Measurements from ENCODE around the gene DKK3. TPM values are rescaled to one million over a fixed set of nuclear protein-coding genes. Genes with fewer than 3 reads are reported as not detected.
A peak's percentile ranks its signal among the peaks of the same experiment; 100 is the strongest.

DKK3 gene
- polyA plus RNA-seq, 1 of the 3 experiments (the other 2 are of a cell fraction), result 1,174 TPM

DNA sequence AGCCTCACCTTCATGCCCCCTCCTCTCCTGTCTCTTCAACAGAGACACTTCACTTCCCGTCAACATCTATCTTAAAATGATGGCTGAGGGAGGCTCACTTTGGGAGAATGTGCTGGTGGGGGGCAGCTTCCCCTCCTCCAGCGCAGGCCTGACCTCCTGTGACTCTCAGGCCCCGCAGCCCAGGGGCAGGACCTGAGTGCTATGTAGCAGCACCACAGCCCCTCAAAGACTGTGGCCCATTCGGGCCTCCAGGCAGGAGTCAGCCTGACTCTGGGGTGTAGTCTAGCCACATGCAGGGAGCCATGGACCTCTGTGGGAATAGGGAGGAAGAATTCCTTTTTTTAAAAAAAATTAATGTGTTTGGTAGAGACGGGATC is 43.7 kb downstream of the DKK3 start (continued):
- TF ChIP-seq, protein P1, sequence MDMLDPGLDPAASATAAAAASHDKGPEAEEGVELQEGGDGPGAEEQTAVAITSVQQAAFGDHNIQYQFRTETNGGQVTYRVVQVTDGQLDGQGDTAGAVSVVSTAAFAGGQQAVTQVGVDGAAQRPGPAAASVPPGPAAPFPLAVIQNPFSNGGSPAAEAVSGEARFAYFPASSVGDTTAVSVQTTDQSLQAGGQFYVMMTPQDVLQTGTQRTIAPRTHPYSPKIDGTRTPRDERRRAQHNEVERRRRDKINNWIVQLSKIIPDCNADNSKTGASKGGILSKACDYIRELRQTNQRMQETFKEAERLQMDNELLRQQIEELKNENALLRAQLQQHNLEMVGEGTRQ (IDR thresholded peaks at IDR 0.05; ENCODE audit: borderline replicate concordance, low read depth, low read length), result no peak
- no peak for TF ChIP-seq RCOR1 (IDR thresholded peaks at IDR 0.05; ENCODE audit: low read length)
- TF ChIP-seq, protein P2, sequence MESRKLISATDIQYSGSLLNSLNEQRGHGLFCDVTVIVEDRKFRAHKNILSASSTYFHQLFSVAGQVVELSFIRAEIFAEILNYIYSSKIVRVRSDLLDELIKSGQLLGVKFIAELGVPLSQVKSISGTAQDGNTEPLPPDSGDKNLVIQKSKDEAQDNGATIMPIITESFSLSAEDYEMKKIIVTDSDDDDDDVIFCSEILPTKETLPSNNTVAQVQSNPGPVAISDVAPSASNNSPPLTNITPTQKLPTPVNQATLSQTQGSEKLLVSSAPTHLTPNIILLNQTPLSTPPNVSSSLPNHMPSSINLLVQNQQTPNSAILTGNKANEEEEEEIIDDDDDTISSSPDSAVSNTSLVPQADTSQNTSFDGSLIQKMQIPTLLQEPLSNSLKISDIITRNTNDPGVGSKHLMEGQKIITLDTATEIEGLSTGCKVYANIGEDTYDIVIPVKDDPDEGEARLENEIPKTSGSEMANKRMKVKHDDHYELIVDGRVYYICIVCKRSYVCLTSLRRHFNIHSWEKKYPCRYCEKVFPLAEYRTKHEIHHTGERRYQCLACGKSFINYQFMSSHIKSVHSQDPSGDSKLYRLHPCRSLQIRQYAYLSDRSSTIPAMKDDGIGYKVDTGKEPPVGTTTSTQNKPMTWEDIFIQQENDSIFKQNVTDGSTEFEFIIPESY (IDR thresholded peaks at IDR 0.05; ENCODE audit: borderline replicate concordance, low read depth), result no peak
- TF ChIP-seq RXRA (IDR thresholded peaks at IDR 0.05; ENCODE audit: borderline replicate concordance, low read depth), result no peak

DNA sequence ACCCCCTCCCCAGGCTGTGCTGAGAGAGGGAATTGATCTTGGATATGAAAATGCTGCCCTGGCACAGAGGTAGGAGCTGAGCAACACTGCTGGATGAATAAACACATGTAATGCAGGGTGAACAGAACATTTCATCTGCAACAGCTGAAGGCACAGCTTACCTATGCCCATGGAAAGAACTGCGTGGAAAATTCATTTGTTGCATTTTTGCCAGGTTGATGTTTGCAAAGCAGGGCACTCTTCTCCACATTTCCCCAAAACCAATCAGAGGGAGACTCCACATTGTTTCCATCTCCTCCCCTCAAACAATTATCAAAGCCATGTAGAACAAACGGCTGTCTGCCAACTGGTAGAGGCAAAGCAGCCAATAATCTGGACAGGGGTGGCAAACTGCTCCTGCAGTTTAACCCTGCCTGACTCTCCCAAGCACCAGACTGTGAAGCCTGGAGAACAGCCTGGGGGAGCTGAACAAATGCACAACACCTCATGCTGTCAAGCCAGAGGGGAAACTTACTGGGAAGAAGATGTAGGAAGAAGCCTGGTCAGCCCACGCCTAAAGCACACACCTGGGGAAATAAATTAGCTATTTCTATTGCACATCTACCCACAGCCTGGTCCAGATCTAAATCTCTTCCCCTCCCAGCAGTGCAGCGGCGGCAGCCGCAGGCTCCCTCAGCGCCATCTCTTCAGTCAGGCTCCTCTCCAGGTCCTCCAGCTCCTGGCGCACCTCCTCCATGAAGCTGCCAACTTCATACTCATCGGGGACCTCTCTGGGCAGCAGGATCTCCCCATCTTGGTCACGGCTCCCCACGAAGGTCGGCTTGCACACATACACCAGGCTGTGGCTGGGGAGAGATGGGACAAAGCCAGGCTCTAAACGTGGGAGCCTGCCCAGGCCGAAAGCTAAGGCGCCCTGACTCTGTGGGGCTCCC is 44.3 kb downstream of the DKK3 start:
- Histone ChIP-seq H3K4me2 (no peak overlapping the region), H2AFZ (ENCODE audit: low read depth) (no peak overlapping the region), H3K79me2 (ENCODE audit: insufficient read depth) (no peaks in the 10 kb centered on the region), H3K27me3 (ENCODE audit: insufficient read depth) (no peaks in the 10 kb centered on the region), H3K36me3 (replicated peaks in 1 of 2; ENCODE audit: control insufficient read depth in 1 of 2, insufficient read depth in 2 of 2, low read length in 1 of 2) (peaks cover 45 to 54% of the 10 kb centered on the region in 2 experiments), H3K4me1 (ENCODE audit: control insufficient read depth in 1 of 2, insufficient read depth in 2 of 2, low read depth in 1 of 2, low read length in 1 of 2) (peaks cover 13 to 56% of the 10 kb centered on the region in 2 experiments), H3K4me3 (ENCODE audit: low read depth in 2 of 2, low read length in 1 of 2) (no peak overlapping the region), H4K20me1 (ENCODE audit: insufficient read depth) (no peaks in the 10 kb centered on the region), H3F3A (replicated peaks; ENCODE audit: insufficient read depth) (peaks cover 33% of the 10 kb centered on the region), H3K27ac (ENCODE audit: low read depth in 2 of 2, low read length in 1 of 2) (peak overlapping the region in 1 of 2 experiments; percentile 35; a peak in 2 of 4 replicates), H3K9me2 (no peaks in the 10 kb centered on the region), H3K9ac (no peak overlapping the region), H3K9me3 (no peaks in the 10 kb centered on the region)
- DNase-seq, result no peak
- no peak for TF ChIP-seq RCOR1 (IDR thresholded peaks at IDR 0.05; ENCODE audit: low read length)
- no peak for TF ChIP-seq CHD2 (IDR thresholded peaks at IDR 0.05; ENCODE audit: low read length, partially characterized antibody)
- TF ChIP-seq GABPA (IDR thresholded peaks at IDR 0.05; ENCODE audit: low read depth), result no peak
- TF ChIP-seq, protein P3, sequence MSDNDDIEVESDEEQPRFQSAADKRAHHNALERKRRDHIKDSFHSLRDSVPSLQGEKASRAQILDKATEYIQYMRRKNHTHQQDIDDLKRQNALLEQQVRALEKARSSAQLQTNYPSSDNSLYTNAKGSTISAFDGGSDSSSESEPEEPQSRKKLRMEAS (IDR thresholded peaks at IDR 0.05; ENCODE audit: low read depth), result no peak
- no peak for TF ChIP-seq GATA2 (CRISPR knock-in tag; IDR thresholded peaks at IDR 0.05)
- no peak for TF ChIP-seq POLR2AphosphoS5 (IDR thresholded peaks at IDR 0.05; ENCODE audit: low read depth, low read length)
- TF ChIP-seq TEAD4 (IDR thresholded peaks at IDR 0.05; ENCODE audit: borderline replicate concordance, insufficient read depth), result no peak
- no peak for TF ChIP-seq FOXM1 (IDR thresholded peaks at IDR 0.05; ENCODE audit: low read depth)
- TF ChIP-seq, protein P2 (IDR thresholded peaks at IDR 0.05; ENCODE audit: borderline replicate concordance, low read depth), result no peak
- no peak for TF ChIP-seq EZH2phosphoT487 (IDR thresholded peaks at IDR 0.05; ENCODE audit: borderline replicate concordance, low read depth)
- TF ChIP-seq CTCF (IDR thresholded peaks at IDR 0.05), result no peak
- TF ChIP-seq SIN3A (IDR thresholded peaks at IDR 0.05; ENCODE audit: borderline replicate concordance, low read depth, low read length), result no peak
- TF ChIP-seq IRF3 (IDR thresholded peaks at IDR 0.05; ENCODE audit: low read depth, low read length), result no peak
- no peak for TF ChIP-seq EP300 (IDR thresholded peaks at IDR 0.05; ENCODE audit: borderline replicate concordance in 1 of 2, low read depth in 1 of 2, low read length in 1 of 2)
- no peak for TF ChIP-seq TCF12 (IDR thresholded peaks at IDR 0.05)
- TF ChIP-seq NFIC (IDR thresholded peaks at IDR 0.05; ENCODE audit: borderline replicate concordance), result no peak
- no peak for TF ChIP-seq TAF1 (IDR thresholded peaks at IDR 0.05; ENCODE audit: borderline replicate concordance, low read depth, low read length)
- ChIA-PET CTCF (interaction anchor here (1.0 to 3.1 kb wide), 4 partner anchors 9 to 317 kb away, joined by 3 to 35 read pairs (median 4); no protein-coding TSS in a partner anchor), POLR2A (interaction anchor here (1.5 kb wide), 1 partner anchor 15 kb away, joined by 5 read pairs; no protein-coding TSS in a partner anchor)
- 90% methylated on average over 15 of the region's 15 CpGs for WGBS (ENCODE audit: low lambda C conversion rate)
